Body of pancreas (tissue), 4 donors: ENCODE results near the gene NAPA. TPM values are rescaled to one million over a fixed set of nuclear protein-coding genes. Genes with fewer than 3 reads are reported as not detected.

Source experiments
- ATAC-seq: fragments of 150-250 bp; one replicate; pipeline ENCODE4 v1.9.1; 2016
- DNase-seq, 4 donors: peaks; one replicate each; pipeline ENCODE4 v3.0.0-alpha.2; 2019
- H3K27ac ChIP-seq, 4 donors: fragments of 200-600 bp; sonication (generic); 1 replicate in 3 of 4; 2 replicates in 1 of 4; pipeline versions ENCODE4 v1.5.1 to v1.6.1; 2016 to 2019; ENCODE audit warnings: mild to moderate bottlenecking in 1 of 4, mixed read lengths in 1 of 4, moderate library complexity in 1 of 4
- H3K27me3 ChIP-seq, 2 donors: fragments of 200-600 bp; sonication (generic); one replicate each; pipeline ENCODE4 v1.6.0; 2016; ENCODE audit warnings: mild to moderate bottlenecking in 1 of 2
- H3K36me3 ChIP-seq, 2 donors: fragments of 200-600 bp; sonication (generic); replicated peaks in 1 of 2; 2 replicates each; pipeline ENCODE4 v1.5.1; 2016; ENCODE audit warnings: low read depth in 2 of 2; ENCODE audit not compliant: insufficient read depth in 1 of 2
- H3K4me1 ChIP-seq: fragments of 200-600 bp; sonication (generic); one replicate; pipeline ENCODE4 v1.6.0; 2016
- H3K4me3 ChIP-seq, 2 donors: fragments of 200-600 bp; sonication (generic); 1 replicate in 1 of 2; 2 replicates in 1 of 2; pipeline ENCODE4 v1.5.1; 2016 to 2019
- H3K9me3 ChIP-seq, 3 donors: fragments of 200-600 bp; sonication (generic); 1 replicate in 2 of 3; 2 replicates in 1 of 3; pipeline ENCODE4 v1.5.1; 2016
- POLR2A ChIP-seq, 3 donors: fragments of 450-650 bp; IDR thresholded peaks; one replicate each; pipeline ENCODE4 v1.6.1; 2016; ENCODE audit warnings: antibody characterized with exemption in 3 of 3, mild to moderate bottlenecking in 2 of 3
- WGBS, 2 donors: methylation state at CpG; one replicate each; pipeline ENCODE4 v1.1.5; 2017; 5-methylcytosine and 5-hydroxymethylcytosine counted together
- intact Hi-C: fragments of 100-400 bp; cut with DNase I; formaldehyde crosslinking; loops from one replicate; pipeline ENCODE4 v1.15.1; 2023
- total RNA-seq, 2 donors: library from RNA; depleted of rRNA; stranded (reverse); fragments of >200 nt; gene quantifications; one replicate each; pipeline ENCODE4 v1.1.0, GENCODE V29; 2016
- TF ChIP-seq, protein P1 (sequence below), 7 experiments: fragments of 450-650 bp in 4 of 7; fragments of 200-600 bp in 3 of 7; sonication (generic) in 3 of 7; IDR thresholded peaks; one replicate each; pipeline ENCODE4 v1.5.1; 2016 to 2019; ENCODE audit warnings: antibody characterized with exemption in 7 of 7

NAPA gene
- total RNA-seq = 10 to 100 TPM; 71.5 to 94.9 TPM

DNA sequence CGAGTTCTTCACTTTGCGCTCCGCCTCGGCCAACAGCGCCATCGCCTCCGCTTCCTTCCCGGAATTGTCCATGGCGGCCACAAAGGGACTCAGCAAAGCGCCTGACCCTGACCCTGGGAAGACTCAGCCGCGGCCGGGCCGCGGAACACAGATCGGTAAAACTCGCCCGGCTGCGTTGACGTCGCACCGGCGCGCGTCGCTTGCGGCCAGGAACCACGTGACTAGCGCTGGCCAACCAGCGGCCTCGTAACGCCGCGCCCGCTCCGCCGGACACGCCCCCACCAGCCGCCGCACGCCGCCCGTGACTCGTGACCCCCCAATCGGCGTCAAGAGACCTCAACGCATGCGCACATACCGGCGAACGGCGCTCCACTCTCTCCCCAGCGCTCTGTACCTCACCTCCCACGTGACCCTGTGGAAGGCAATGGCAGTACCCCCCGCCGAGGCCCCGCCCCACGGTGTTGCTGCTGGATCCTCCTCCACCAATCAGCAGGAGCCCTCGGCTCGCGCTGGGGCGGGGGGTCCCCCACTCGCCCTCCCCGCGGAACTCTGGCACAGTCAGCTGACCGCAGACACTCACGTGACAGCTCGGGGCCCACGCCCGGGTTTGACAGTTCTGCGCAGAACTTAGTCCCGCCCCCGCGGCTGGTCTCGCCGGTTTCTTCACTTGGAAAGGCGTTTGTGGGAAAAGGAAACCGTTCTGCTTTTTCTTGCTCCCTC is at the start of gene NAPA:
TSS of gene NAPA (minus strand) at position 195 of the 720 bp plus-strand sequence. CDS start at position 72, 123 bp downstream.
- TF ChIP-seq, protein P1, sequence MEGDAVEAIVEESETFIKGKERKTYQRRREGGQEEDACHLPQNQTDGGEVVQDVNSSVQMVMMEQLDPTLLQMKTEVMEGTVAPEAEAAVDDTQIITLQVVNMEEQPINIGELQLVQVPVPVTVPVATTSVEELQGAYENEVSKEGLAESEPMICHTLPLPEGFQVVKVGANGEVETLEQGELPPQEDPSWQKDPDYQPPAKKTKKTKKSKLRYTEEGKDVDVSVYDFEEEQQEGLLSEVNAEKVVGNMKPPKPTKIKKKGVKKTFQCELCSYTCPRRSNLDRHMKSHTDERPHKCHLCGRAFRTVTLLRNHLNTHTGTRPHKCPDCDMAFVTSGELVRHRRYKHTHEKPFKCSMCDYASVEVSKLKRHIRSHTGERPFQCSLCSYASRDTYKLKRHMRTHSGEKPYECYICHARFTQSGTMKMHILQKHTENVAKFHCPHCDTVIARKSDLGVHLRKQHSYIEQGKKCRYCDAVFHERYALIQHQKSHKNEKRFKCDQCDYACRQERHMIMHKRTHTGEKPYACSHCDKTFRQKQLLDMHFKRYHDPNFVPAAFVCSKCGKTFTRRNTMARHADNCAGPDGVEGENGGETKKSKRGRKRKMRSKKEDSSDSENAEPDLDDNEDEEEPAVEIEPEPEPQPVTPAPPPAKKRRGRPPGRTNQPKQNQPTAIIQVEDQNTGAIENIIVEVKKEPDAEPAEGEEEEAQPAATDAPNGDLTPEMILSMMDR (IDR thresholded peaks at IDR 0.05) = no peak
- peak; percentile 94 to 97 (median 95) for TF ChIP-seq POLR2A (IDR thresholded peaks at IDR 0.05)
- Histone ChIP-seq H3K9me3 (no peaks in the 10 kb centered on the region), H3K36me3 (no peaks in the 10 kb centered on the region), H3K27ac (peak within 1 kb of the TSS; percentile 92 to 100 (median 98)), H3K4me3 (peak within 1 kb of the TSS; percentile 61 to 85), H3K27me3 (no peaks in the 10 kb centered on the region), H3K4me1 (peaks cover 42% of the 10 kb centered on the region)
- intact Hi-C loops = loop anchor here (5.0 kb wide), 1 partner anchor 78 kb away; no protein-coding TSS in a partner anchor
- 1% methylated on average over 77 of the region's 78 CpGs; no CpG with 5 or more reads in 1 of the 2 donors for whole genome bisulfite sequencing, 2 donors
- ATAC-seq (peak; percentile 91), DNase-seq (peak; percentile 100)

DNA sequence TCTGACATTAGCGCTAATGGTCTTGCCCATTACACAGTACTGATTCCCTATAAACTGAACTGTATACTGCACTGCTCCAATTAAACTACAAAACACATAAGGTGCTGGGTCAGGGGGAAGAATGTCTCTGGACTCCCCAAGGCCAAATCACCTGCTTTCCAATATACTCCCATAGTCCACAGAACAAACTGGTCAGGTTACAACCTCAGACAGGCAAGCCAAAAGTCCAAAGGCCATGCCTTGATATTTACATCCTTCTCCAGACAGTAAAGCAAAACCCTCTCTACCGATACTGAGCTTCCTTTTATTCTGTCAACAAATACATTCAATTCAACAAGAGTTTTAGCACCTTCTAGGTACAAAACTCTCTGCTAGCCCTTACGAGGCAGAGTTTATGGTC is 49.2 kb upstream of the NAPA start:
- ATAC-seq (peak; percentile 91), DNase-seq (peak; percentile 38 to 70 (median 66))
- WGBS, 2 donors = 29 to 34% methylated on average over 3 of the region's 3 CpGs
- peaks cover 16% of the 10 kb centered on the region for H3K4me1 ChIP-seq
- no peaks in the 10 kb centered on the region for H3K9me3 ChIP-seq
- intact Hi-C loops = no loop called here
- no peaks in the 10 kb centered on the region for H3K36me3 ChIP-seq
- no peak overlapping the region for H3K4me3 ChIP-seq
- TF ChIP-seq, protein P1 (IDR thresholded peaks at IDR 0.05) = no peak
- TF ChIP-seq POLR2A (IDR thresholded peaks at IDR 0.05) = no peak
- H3K27ac ChIP-seq = peak overlapping the region; percentile 35 to 50 (median 42)
- H3K27me3 ChIP-seq = no peaks in the 10 kb centered on the region

DNA sequence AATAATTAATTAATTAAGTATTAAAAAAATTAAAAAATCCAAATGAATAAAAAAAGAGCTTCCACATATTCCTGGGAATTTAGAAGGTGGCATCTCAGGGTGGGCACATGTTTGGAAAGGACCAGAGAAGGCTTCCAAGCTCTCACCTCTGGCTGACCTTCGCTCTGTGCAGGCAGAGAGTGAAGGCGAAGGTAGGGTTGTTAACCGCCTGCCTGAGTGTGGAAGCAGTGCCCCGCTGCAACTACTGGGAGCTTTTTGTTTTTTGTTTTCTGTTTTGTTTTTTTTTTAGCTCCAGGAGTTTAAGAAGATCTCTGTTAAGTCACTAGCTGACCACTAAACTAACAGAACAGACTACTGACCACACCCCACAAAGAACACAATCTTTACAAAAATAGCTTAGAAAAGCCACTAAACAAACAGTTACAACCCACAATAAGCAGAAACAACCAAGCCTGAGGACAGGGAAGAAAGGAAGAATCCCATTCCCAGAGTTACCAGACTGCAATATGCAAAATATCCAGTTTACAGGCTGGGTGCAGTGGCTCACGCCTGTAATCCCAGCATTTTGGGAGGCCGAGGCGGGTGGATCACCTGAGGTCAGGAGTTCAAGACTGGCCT is 46.7 kb upstream of the NAPA start:
- no peak for TF ChIP-seq POLR2A (IDR thresholded peaks at IDR 0.05)
- TF ChIP-seq, protein P1 (IDR thresholded peaks at IDR 0.05) = no peak
- DNase-seq = no peak
- Histone ChIP-seq H3K27ac (no peak overlapping the region), H3K9me3 (no peaks in the 10 kb centered on the region), H3K27me3 (no peaks in the 10 kb centered on the region), H3K36me3 (no peaks in the 10 kb centered on the region), H3K4me3 (no peak overlapping the region), H3K4me1 (peaks cover 16% of the 10 kb centered on the region)
- WGBS, 2 donors = 92 to 94% methylated on average over 7 of the region's 7 CpGs
- intact Hi-C loops = no loop called here
- ATAC-seq = no peak

DNA sequence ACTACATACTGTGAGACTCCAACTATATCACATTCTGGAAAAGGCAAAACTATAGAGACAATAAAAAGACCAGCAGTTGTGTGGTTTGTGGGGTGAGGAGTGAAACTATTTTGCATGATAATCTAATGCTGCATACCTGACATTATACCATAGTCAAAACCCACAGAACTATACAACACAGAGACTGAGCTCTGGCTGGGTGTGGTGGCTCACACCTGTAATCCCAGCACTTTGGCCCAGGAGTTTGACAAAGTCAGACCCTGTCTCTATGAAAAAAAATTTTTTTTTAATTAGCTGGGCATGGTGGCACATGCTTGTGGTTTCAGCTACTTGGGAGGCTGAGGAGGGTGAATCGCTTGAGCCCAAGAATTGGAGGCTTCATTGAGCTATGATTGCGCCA is 46.1 kb upstream of the NAPA start:
- Histone ChIP-seq H3K4me1 (peaks cover 16% of the 10 kb centered on the region), H3K27me3 (no peaks in the 10 kb centered on the region), H3K4me3 (no peak overlapping the region), H3K36me3 (no peaks in the 10 kb centered on the region), H3K27ac (no peak overlapping the region), H3K9me3 (no peaks in the 10 kb centered on the region)
- WGBS, 2 donors = 87 to 98% methylated on average over 2 of the region's 2 CpGs
- intact Hi-C loops = no loop called here
- DNase-seq (no peak), ATAC-seq (no peak)
- no peak for TF ChIP-seq POLR2A (IDR thresholded peaks at IDR 0.05)
- TF ChIP-seq, protein P1 (IDR thresholded peaks at IDR 0.05) = no peak
